ENCODE data around the gene KRTAP5-4. TPM values are rescaled to one million over a fixed set of nuclear protein-coding genes. Genes with fewer than 3 reads are reported as not detected.

Gene KRTAP5-4
- total RNA-seq, 1 donor from 2014 or later = not detected

- H3K36me3 Mint-ChIP-seq (ENCODE audit: low read depth) = no peaks in the 10 kb centered on the region
- no peaks in the 10 kb centered on the region for H3K9me3 Mint-ChIP-seq
- no peaks in the 10 kb centered on the region for H3K4me1 Mint-ChIP-seq
- H3K27ac Mint-ChIP-seq (ENCODE audit: unreplicated experiment) = no peak overlapping the region
- no peak for DNase-seq (ENCODE audit: low read depth, low spot score)
- no peak for TF ChIP-seq CTCF (conservative IDR thresholded peaks at IDR 0.05)
- H3K27me3 Mint-ChIP-seq (ENCODE audit: low read depth) = peaks cover 2% of the 10 kb centered on the region
- H3K4me3 Mint-ChIP-seq = no peak overlapping the region
Observed at GRCh38 chr11:1645357-1645821, 23.5 kb upstream of the KRTAP5-4 start.

GRCh38 chr11:1644601-1645356 lies 22.8 kb upstream of the KRTAP5-4 start:
- TF ChIP-seq CTCF (conservative IDR thresholded peaks at IDR 0.05) = no peak

GRCh38 chr11:1643146-1643690 lies 21.3 kb upstream of the KRTAP5-4 start:
- Mint-ChIP-seq H3K4me1 (no peaks in the 10 kb centered on the region), H3K27ac (ENCODE audit: unreplicated experiment) (no peak overlapping the region), H3K36me3 (ENCODE audit: low read depth) (no peaks in the 10 kb centered on the region), H3K27me3 (ENCODE audit: low read depth) (peaks cover 9% of the 10 kb centered on the region), H3K4me3 (no peak overlapping the region), H3K9me3 (no peaks in the 10 kb centered on the region)
- TF ChIP-seq CTCF (conservative IDR thresholded peaks at IDR 0.05) = no peak
- no peak for DNase-seq (ENCODE audit: low read depth, low spot score)

More at GRCh38 chr11:1644601-1645356, 22.8 kb upstream of the KRTAP5-4 start:
- H3K9me3 Mint-ChIP-seq = no peaks in the 10 kb centered on the region
- no peak overlapping the region for H3K27ac Mint-ChIP-seq (ENCODE audit: unreplicated experiment)
- no peaks in the 10 kb centered on the region for H3K4me1 Mint-ChIP-seq
- no peak overlapping the region for H3K4me3 Mint-ChIP-seq
- no peak for DNase-seq (ENCODE audit: low read depth, low spot score)
- peaks cover 8% of the 10 kb centered on the region for H3K27me3 Mint-ChIP-seq (ENCODE audit: low read depth)
- no peaks in the 10 kb centered on the region for H3K36me3 Mint-ChIP-seq (ENCODE audit: low read depth)

- Mint-ChIP-seq H3K9me3 (no peaks in the 10 kb centered on the region), H3K4me1 (no peaks in the 10 kb centered on the region), H3K27me3 (ENCODE audit: low read depth) (peaks cover 6% of the 10 kb centered on the region), H3K27ac (ENCODE audit: unreplicated experiment) (no peak overlapping the region), H3K36me3 (ENCODE audit: low read depth) (no peaks in the 10 kb centered on the region), H3K4me3 (no peak overlapping the region)
- TF ChIP-seq CTCF (conservative IDR thresholded peaks at IDR 0.05) = no peak
- DNase-seq (ENCODE audit: low read depth, low spot score) = no peak
Observed at GRCh38 chr11:1642288-1643145, 20.6 kb upstream of the KRTAP5-4 start.

GRCh38 chr11:1641096-1641495 lies 19.2 kb upstream of the KRTAP5-4 start:
- H3K27ac Mint-ChIP-seq (ENCODE audit: unreplicated experiment) = no peak overlapping the region
- TF ChIP-seq CTCF (conservative IDR thresholded peaks at IDR 0.05) = no peak
- no peaks in the 10 kb centered on the region for H3K9me3 Mint-ChIP-seq
- H3K4me3 Mint-ChIP-seq = no peak overlapping the region
- H3K27me3 Mint-ChIP-seq (ENCODE audit: low read depth) = peaks cover 6% of the 10 kb centered on the region
- DNase-seq (ENCODE audit: low read depth, low spot score) = no peak
- no peaks in the 10 kb centered on the region for H3K36me3 Mint-ChIP-seq (ENCODE audit: low read depth)
- H3K4me1 Mint-ChIP-seq = no peaks in the 10 kb centered on the region

Data from neural crest cell (in vitro differentiated cells).